Endothelial cell (in vitro differentiated cells): ENCODE data around the gene CAPZB. TPM values are rescaled to one million over a fixed set of nuclear protein-coding genes. Genes with fewer than 3 reads are reported as not detected.

Experiments
- DNase-seq: peaks from one replicate; pipeline ENCODE4 v3.0.0; 2021; ENCODE audit warnings: low spot score
- H3K27ac Mint-ChIP-seq: one replicate; pipeline ENCODE4 v1.8.0; 2021; ENCODE audit warnings: mixed read lengths, inconsistent platforms; ENCODE audit not compliant: unreplicated experiment
- H3K27me3 Mint-ChIP-seq: one replicate; pipeline ENCODE4 v1.8.0; 2021; ENCODE audit warnings: mild to moderate bottlenecking, moderate library complexity, mixed read lengths, inconsistent platforms; ENCODE audit not compliant: unreplicated experiment
- H3K36me3 Mint-ChIP-seq: one replicate; pipeline ENCODE4 v1.8.0; 2021; ENCODE audit warnings: mild to moderate bottlenecking, low read depth, mixed read lengths, inconsistent platforms; ENCODE audit not compliant: unreplicated experiment
- H3K4me1 Mint-ChIP-seq: one replicate; pipeline ENCODE4 v1.8.0; 2021; ENCODE audit warnings: mild to moderate bottlenecking, mixed read lengths, inconsistent platforms; ENCODE audit not compliant: unreplicated experiment
- H3K4me3 Mint-ChIP-seq: one replicate; pipeline ENCODE4 v1.8.0; 2021; ENCODE audit warnings: mild to moderate bottlenecking, mixed read lengths, inconsistent platforms; ENCODE audit not compliant: unreplicated experiment
- H3K9me3 Mint-ChIP-seq: one replicate; pipeline ENCODE4 v1.8.0; 2021; ENCODE audit warnings: mixed read lengths, inconsistent platforms; ENCODE audit not compliant: unreplicated experiment
- CTCF ChIP-seq: fragments of 200-600 bp; sonication (generic); IDR thresholded peaks from one replicate; pipeline ENCODE4 v1.5.0; 2021; ENCODE audit warnings: antibody characterized with exemption; ENCODE audit not compliant: unreplicated experiment
- total RNA-seq: library from RNA; stranded (reverse); fragmentation: NEBNext Ultra II Directional; extraction: Animal tissue kit (Norgen Biotek cat#: 25700); gene quantifications from one replicate; pipeline ENCODE4 v1.2.1, GENCODE V29; 2021; ENCODE audit not compliant: unreplicated experiment

The CAPZB gene
- total RNA-seq, 1 donor from 2014 or later = 414 TPM

DNA sequence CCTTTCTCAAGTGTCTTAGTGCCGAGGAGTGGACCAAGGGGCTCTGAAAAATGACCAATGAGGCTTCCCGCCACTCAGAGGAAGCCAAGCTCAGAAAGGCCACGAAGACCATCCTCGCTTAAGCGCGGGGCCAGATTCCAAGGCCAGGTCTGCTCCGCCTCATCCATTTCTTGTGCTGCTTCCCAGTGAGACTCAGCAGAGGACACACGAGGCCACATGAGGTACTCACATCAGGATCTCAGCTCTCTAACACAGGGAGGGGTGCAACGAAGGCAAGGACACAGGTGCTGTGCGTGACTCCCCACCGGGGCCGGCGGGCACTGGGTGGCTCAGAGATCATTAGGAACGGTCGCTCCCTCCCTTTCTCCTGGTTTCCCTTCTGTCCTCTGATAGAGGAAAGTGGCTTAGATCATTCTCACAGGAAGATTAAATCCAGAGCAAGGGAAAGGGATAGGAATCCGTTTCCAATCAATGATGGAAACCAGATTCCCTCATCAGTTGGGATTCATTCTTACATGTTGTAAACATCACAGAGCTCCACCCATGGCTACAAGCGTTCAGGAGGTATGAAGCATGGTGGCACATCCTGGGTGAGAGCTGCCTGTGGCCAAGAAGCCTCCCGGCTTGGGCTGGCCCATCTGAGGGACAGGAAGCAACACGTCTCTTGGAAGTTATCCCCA, 46.7 kb downstream of the CAPZB start:
- no peak overlapping the region for H3K4me3 Mint-ChIP-seq
- H3K4me1 Mint-ChIP-seq = peaks cover 39% of the 10 kb centered on the region
- H3K27ac Mint-ChIP-seq = peak overlapping the region; percentile 57
- no peaks in the 10 kb centered on the region for H3K9me3 Mint-ChIP-seq
- DNase-seq = no peak
- H3K27me3 Mint-ChIP-seq = no peaks in the 10 kb centered on the region
- no peak for TF ChIP-seq CTCF
- H3K36me3 Mint-ChIP-seq = no peaks in the 10 kb centered on the region

- Mint-ChIP-seq H3K36me3 (no peaks in the 10 kb centered on the region), H3K27ac (no peak overlapping the region), H3K27me3 (no peaks in the 10 kb centered on the region), H3K4me3 (peak overlapping the region; percentile 62), H3K9me3 (no peaks in the 10 kb centered on the region), H3K4me1 (peaks cover 38% of the 10 kb centered on the region)
- TF ChIP-seq CTCF = no peak
- DNase-seq = no peak
These were observed 47.4 kb downstream of the CAPZB start for GRCh38 chr1:19437891-19438294.

- H3K9me3 Mint-ChIP-seq = no peaks in the 10 kb centered on the region
- H3K4me1 Mint-ChIP-seq = peaks cover 32% of the 10 kb centered on the region
- no peak for DNase-seq
- H3K27ac Mint-ChIP-seq = no peak overlapping the region
- no peaks in the 10 kb centered on the region for H3K36me3 Mint-ChIP-seq
- no peaks in the 10 kb centered on the region for H3K27me3 Mint-ChIP-seq
- H3K4me3 Mint-ChIP-seq = no peak overlapping the region
- TF ChIP-seq CTCF = no peak
These were observed 48.4 kb downstream of the CAPZB start for GRCh38 chr1:19436716-19437476.

- no peak for DNase-seq
- H3K4me1 Mint-ChIP-seq = peaks cover 32% of the 10 kb centered on the region
These were observed 49.4 kb downstream of the CAPZB start for GRCh38 chr1:19435851-19436455.

More at GRCh38 chr1:19435851-19436455, 49.4 kb downstream of the CAPZB start:
- Mint-ChIP-seq H3K36me3 (no peaks in the 10 kb centered on the region), H3K27me3 (no peaks in the 10 kb centered on the region), H3K27ac (no peak overlapping the region), H3K9me3 (no peaks in the 10 kb centered on the region), H3K4me3 (no peak overlapping the region)
- TF ChIP-seq CTCF = no peak
